Progenitor cell of endocrine pancreas (in vitro differentiated cells): ENCODE data around the gene IGF2BP1. TPM values are rescaled to one million over a fixed set of nuclear protein-coding genes. Genes with fewer than 3 reads are reported as not detected.
A peak's percentile ranks its signal among the peaks of the same experiment; 100 is the strongest.
"Not testable (repeated sequence)": the region's sequence is repeated elsewhere in the genome, so short reads cannot be mapped to it uniquely, and the experiment has no call there.

Experiments
- DNase-seq: peaks from one replicate; pipeline ENCODE4 v3.0.0; 2021; ENCODE audit warnings: low spot score; ENCODE audit not compliant: unreplicated experiment
- H3K27ac Mint-ChIP-seq: 2 replicates; pipeline ENCODE4 v1.8.0; 2021; ENCODE audit warnings: mild to moderate bottlenecking, moderate library complexity, mixed read lengths
- H3K27me3 Mint-ChIP-seq: 2 replicates; pipeline ENCODE4 v1.8.0; 2021; ENCODE audit warnings: mixed read lengths
- H3K36me3 Mint-ChIP-seq: 2 replicates; pipeline ENCODE4 v1.8.0; 2022; ENCODE audit warnings: mixed read lengths; ENCODE audit not compliant: insufficient read depth
- H3K4me1 Mint-ChIP-seq: 2 replicates; pipeline ENCODE4 v1.8.0; 2021; ENCODE audit warnings: low read depth, mixed read lengths
- H3K4me3 Mint-ChIP-seq: 2 replicates; pipeline ENCODE4 v1.8.0; 2021; ENCODE audit warnings: low read depth, mild to moderate bottlenecking, moderate library complexity, mixed read lengths
- H3K9me3 Mint-ChIP-seq: 2 replicates; pipeline ENCODE4 v1.8.0; 2021; ENCODE audit warnings: low read depth, mixed read lengths
- total RNA-seq: library from RNA; stranded (reverse); gene quantifications from 2 replicates; pipeline ENCODE4 v1.2.1, GENCODE V29; 2021
- TF ChIP-seq, protein P1 (sequence below): fragments of 200-600 bp; sonication (generic); IDR thresholded peaks from one replicate; pipeline ENCODE4 v1.5.0; 2021; ENCODE audit warnings: antibody characterized with exemption, mild to moderate bottlenecking; ENCODE audit not compliant: unreplicated experiment

IGF2BP1 gene
- total RNA-seq, 1 donor from 2014 or later, result 326 TPM

DNA sequence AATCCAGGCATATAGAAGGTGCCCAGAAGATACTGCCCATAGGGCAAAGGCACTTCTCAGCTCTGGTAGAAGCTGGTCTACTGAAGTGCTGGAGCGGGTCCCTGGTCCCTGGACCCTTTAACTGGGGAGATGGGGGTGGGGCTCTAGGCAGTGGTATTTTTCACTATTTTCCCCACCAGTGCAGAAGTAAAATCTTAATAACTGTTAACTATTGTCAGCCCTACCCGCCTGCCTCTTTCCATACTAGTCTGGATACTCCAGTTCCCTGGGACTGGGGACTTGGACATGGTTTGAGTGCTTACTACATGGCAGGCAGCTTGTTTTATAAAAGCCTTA, 24.6 kb downstream of the IGF2BP1 start:
- peaks cover 46% of the 10 kb centered on the region for H3K4me1 Mint-ChIP-seq
- no peaks in the 10 kb centered on the region for H3K9me3 Mint-ChIP-seq
- peak overlapping the region; percentile 96 for H3K27ac Mint-ChIP-seq
- no peaks in the 10 kb centered on the region for H3K27me3 Mint-ChIP-seq
- no peak for DNase-seq
- TF ChIP-seq, protein P1, sequence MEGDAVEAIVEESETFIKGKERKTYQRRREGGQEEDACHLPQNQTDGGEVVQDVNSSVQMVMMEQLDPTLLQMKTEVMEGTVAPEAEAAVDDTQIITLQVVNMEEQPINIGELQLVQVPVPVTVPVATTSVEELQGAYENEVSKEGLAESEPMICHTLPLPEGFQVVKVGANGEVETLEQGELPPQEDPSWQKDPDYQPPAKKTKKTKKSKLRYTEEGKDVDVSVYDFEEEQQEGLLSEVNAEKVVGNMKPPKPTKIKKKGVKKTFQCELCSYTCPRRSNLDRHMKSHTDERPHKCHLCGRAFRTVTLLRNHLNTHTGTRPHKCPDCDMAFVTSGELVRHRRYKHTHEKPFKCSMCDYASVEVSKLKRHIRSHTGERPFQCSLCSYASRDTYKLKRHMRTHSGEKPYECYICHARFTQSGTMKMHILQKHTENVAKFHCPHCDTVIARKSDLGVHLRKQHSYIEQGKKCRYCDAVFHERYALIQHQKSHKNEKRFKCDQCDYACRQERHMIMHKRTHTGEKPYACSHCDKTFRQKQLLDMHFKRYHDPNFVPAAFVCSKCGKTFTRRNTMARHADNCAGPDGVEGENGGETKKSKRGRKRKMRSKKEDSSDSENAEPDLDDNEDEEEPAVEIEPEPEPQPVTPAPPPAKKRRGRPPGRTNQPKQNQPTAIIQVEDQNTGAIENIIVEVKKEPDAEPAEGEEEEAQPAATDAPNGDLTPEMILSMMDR, result no peak
- peak overlapping the region; percentile 24 for H3K4me3 Mint-ChIP-seq
- peaks cover 7% of the 10 kb centered on the region for H3K36me3 Mint-ChIP-seq

GRCh38 chr17:49022391-49022941, 25.3 kb downstream of the IGF2BP1 start:
- TF ChIP-seq, protein P1, result no peak
- peak overlapping the region; percentile 96 for H3K27ac Mint-ChIP-seq
- DNase-seq, result peak; percentile 51
- H3K36me3 Mint-ChIP-seq, result peaks cover 13% of the 10 kb centered on the region
- peaks cover 45% of the 10 kb centered on the region for H3K4me1 Mint-ChIP-seq
- H3K4me3 Mint-ChIP-seq, result peak overlapping the region; percentile 16
- no peaks in the 10 kb centered on the region for H3K27me3 Mint-ChIP-seq
- no peaks in the 10 kb centered on the region for H3K9me3 Mint-ChIP-seq

DNA sequence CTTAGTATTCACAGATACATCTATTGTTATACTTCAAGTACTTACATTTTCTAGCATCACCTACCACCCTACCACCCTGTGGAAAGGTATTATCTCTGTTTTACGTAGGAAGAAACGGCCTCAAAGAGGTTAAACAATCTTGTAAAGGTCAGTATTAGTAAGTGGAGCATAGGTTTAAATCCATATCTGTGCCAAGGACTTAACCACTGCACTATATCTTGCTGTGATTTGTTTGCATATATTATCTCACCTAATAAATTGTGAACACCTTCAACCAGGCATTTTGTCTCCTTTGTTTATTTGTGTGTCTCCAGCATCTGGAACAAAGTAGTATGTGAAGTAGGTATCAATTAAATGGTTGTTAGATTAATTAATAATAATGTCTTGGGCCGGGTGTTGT, 27.3 kb downstream of the IGF2BP1 start:
- TF ChIP-seq, protein P1, result no peak
- H3K27me3 Mint-ChIP-seq, result no peaks in the 10 kb centered on the region
- H3K9me3 Mint-ChIP-seq, result no peaks in the 10 kb centered on the region
- H3K36me3 Mint-ChIP-seq, result peaks cover 18% of the 10 kb centered on the region
- H3K4me1 Mint-ChIP-seq, result peaks cover 50% of the 10 kb centered on the region
- no peak for DNase-seq
- H3K4me3 Mint-ChIP-seq, result no peak overlapping the region
- H3K27ac Mint-ChIP-seq, result peak overlapping the region; percentile 24

- Mint-ChIP-seq H3K36me3 (peaks cover 22% of the 10 kb centered on the region), H3K4me1 (peaks cover 40% of the 10 kb centered on the region)
- not testable (repeated sequence) for H3K4me3 Mint-ChIP-seq
Observed at GRCh38 chr17:49026447-49026846, 29.3 kb downstream of the IGF2BP1 start.

DNA sequence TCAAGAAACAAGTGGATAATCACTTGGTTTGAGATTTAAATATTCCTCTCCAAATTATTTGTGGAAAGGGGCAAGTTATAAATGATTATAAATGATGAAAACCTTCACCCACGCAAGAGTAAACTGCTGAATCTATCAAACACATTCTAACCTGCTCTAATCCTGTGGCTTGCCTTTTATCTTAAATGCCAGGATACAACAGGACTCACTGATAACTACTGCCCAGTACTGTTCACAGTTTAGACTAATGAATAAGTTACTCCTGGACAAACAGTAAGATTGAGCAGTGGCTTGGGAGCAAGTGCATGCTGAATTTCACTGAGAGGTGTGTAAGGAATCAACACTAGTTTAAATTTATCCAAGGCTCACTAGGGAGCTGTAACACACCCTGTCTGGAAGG, 31.1 kb downstream of the IGF2BP1 start:
- H3K4me3 Mint-ChIP-seq, result no peak overlapping the region
- peaks cover 31% of the 10 kb centered on the region for H3K4me1 Mint-ChIP-seq
- H3K9me3 Mint-ChIP-seq, result no peaks in the 10 kb centered on the region
- H3K27me3 Mint-ChIP-seq, result no peaks in the 10 kb centered on the region
- H3K36me3 Mint-ChIP-seq, result peaks cover 21% of the 10 kb centered on the region
- no peak for DNase-seq
- H3K27ac Mint-ChIP-seq, result peak overlapping the region; percentile 84
- TF ChIP-seq, protein P1, result no peak

More at GRCh38 chr17:49026447-49026846, 29.3 kb downstream of the IGF2BP1 start:
- H3K27me3 Mint-ChIP-seq, H3K9me3 Mint-ChIP-seq, DNase-seq: not testable (repeated sequence)
- peak overlapping the region; percentile 88 for H3K27ac Mint-ChIP-seq

DNA sequence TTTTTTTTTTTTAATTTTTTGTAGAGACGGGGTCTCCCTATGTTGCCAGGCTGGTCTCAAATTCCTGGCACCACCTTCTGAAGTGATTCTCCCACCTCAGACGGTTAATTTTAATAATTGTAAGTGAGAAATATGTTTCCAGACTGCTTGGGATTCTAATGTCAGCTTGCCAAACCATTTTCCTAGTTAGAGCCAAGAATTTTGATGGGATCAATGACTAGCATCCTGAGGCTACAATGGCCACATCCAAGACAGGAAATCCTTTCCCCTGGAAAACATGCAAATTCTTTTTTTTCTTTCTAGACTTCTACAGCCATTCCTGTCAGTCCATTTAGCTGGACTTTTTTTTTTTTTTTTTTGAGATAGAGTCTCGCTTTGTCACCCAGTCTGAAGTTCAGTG, 32.6 kb downstream of the IGF2BP1 start:
- DNase-seq, result no peak
- no peak overlapping the region for H3K27ac Mint-ChIP-seq
- peaks cover 22% of the 10 kb centered on the region for H3K36me3 Mint-ChIP-seq
- H3K27me3 Mint-ChIP-seq, result no peaks in the 10 kb centered on the region
- TF ChIP-seq, protein P1, result no peak
- H3K4me1 Mint-ChIP-seq, result peaks cover 21% of the 10 kb centered on the region
- no peaks in the 10 kb centered on the region for H3K9me3 Mint-ChIP-seq
- no peak overlapping the region for H3K4me3 Mint-ChIP-seq
